ENCODE data around the gene SRSF2. TPM values are rescaled to one million over a fixed set of nuclear protein-coding genes. Genes with fewer than 3 reads are reported as not detected.

The SRSF2 gene
- total and polyA plus RNA-seq, 9 of the 15 experiments (the other 6 are each of a cell fraction or from before 2014, with no cell fraction given) = 161 to 583 (median 393) TPM

- TF ChIP-seq IRF1 (CRISPR knock-in tag; IDR thresholded peaks at IDR 0.05; ENCODE audit: borderline replicate concordance) = no peak
- TF ChIP-seq ZNF316 (IDR thresholded peaks at IDR 0.05) = no peak
- no peak for TF ChIP-seq ZNF347 (CRISPR knock-in tag; IDR thresholded peaks at IDR 0.05; ENCODE audit: low read depth)
- no peak for TF ChIP-seq NR0B1 (IDR thresholded peaks at IDR 0.05; ENCODE audit: partially characterized antibody)
- 0 out of 2 replicates have a peak, but pooled peaks have one; percentile 7 for TF ChIP-seq SOX6 (IDR thresholded peaks at IDR 0.05)
- TF ChIP-seq KAT7 (CRISPR knock-in tag; IDR thresholded peaks at IDR 0.05; ENCODE audit: borderline replicate concordance) = no peak
- TF ChIP-seq ZKSCAN3 (CRISPR knock-in tag; IDR thresholded peaks at IDR 0.05) = no peak
- TF ChIP-seq KDM4B (IDR thresholded peaks at IDR 0.05; ENCODE audit: borderline replicate concordance in 2 of 2, low read depth in 1 of 2) = no peak
- TF ChIP-seq DPF2 (IDR thresholded peaks at IDR 0.05) = peak; percentile 54; the same call in 1 of the 2 replicates
- TF ChIP-seq CGGBP1 (CRISPR knock-in tag; IDR thresholded peaks at IDR 0.05) = no peak
- TF ChIP-seq KLF16 (IDR thresholded peaks at IDR 0.05) = no peak
- TF ChIP-seq KDM5B (IDR thresholded peaks at IDR 0.05; ENCODE audit: insufficient replicate concordance, low read depth, low read length) = peak; percentile 25
- TF ChIP-seq ZBTB11 (CRISPR knock-in tag; IDR thresholded peaks at IDR 0.05) = no peak
- peak; percentile 15 for TF ChIP-seq ZNF431 (CRISPR knock-in tag; IDR thresholded peaks at IDR 0.05)
- TF ChIP-seq ZZZ3 (IDR thresholded peaks at IDR 0.05) = no peak
- no peak for TF ChIP-seq ZBTB34 (CRISPR knock-in tag; IDR thresholded peaks at IDR 0.05)
- no peak for TF ChIP-seq USF1 (CRISPR knock-in tag; IDR thresholded peaks at IDR 0.05)
- 0 out of 2 replicates have a peak, but pooled peaks have one; percentile 42 for TF ChIP-seq SUPT5H (IDR thresholded peaks at IDR 0.05)
- peak; percentile 66; the same call in 1 of the 2 replicates for TF ChIP-seq L3MBTL2 (IDR thresholded peaks at IDR 0.05)
- peak; percentile 46; the same call in 1 of the 2 replicates for TF ChIP-seq EP300 (IDR thresholded peaks at IDR 0.05; ENCODE audit: low read length)
These were observed 11.4 kb downstream of the SRSF2 start (continued) for GRCh38 chr17:76725580-76726230.

All from K562 (cell line).